A549 (cell line): ENCODE data around the gene KCNG2. TPM values are rescaled to one million over a fixed set of nuclear protein-coding genes. Genes with fewer than 3 reads are reported as not detected.

Source experiments
- ATAC-seq, 2 experiments: fragments of 200-7000 bp in 1 of 2; fragments of >200 bp in 1 of 2; cut with Nextera tagmentation in 1 of 2; cut with Tn5 transposase in 1 of 2; 3 replicates each; pipeline versions ENCODE4 v1.8.0 to v1.9.1; 2018 to 2020; ENCODE audit warnings: mild to moderate bottlenecking in 1 of 2, moderate library complexity in 1 of 2
- CTCF ChIA-PET: fragments of 300-600 bp; sonication (Branson Sonifier 250); formaldehyde crosslinking; extraction: SDS; loops from one replicate; lab custom pipeline; 2021; ENCODE audit warnings: antibody characterized with exemption, inconsistent platforms; lab: Yijun Ruan, JAX
- POLR2A ChIA-PET: fragments of 350-600 bp; formaldehyde crosslinking; extraction: SDS; loops from one replicate; lab custom pipeline; 2021; ENCODE audit warnings: antibody characterized with exemption, inconsistent platforms; lab: Yijun Ruan, JAX
- DNase-seq, 2 experiments: peaks; one replicate each; pipeline versions ENCODE4 v3.0.0 to v3.0.0-alpha.2; 2011 to 2016; ENCODE audit warnings: low read depth in 1 of 2, low spot score in 1 of 2
- FAIRE-seq: peaks from 2 replicates; lab custom pipeline; 2011; peaks lifted over from hg19 to GRCh38; lab: Jason Lieb, UNC
- H3K27ac ChIP-seq, 2 experiments: fragments of >200 bp; sonication (Bioruptor Twin); formaldehyde crosslinking; 3 replicates each; pipeline ENCODE4 v1.5.1; 2016 to 2017
- H3K4me1 ChIP-seq: fragments of >200 bp; sonication (Bioruptor Twin); formaldehyde crosslinking; 3 replicates; pipeline ENCODE4 v1.6.1; 2016
- H3K4me2 ChIP-seq: fragments of >200 bp; sonication (Bioruptor Twin); formaldehyde crosslinking; 3 replicates; pipeline ENCODE4 v1.6.1; 2016
- H3K4me3 ChIP-seq: fragments of >200 bp; sonication (Bioruptor Twin); formaldehyde crosslinking; 3 replicates; pipeline ENCODE4 v1.5.1; 2016
- H3K9me3 ChIP-seq: fragments of >200 bp; sonication (Bioruptor Twin); formaldehyde crosslinking; 3 replicates; pipeline ENCODE4 v1.6.1; 2016
- BCL3 ChIP-seq: fragments of >200 bp; sonication (Bioruptor Twin); formaldehyde crosslinking; IDR thresholded peaks from 3 replicates; pipeline ENCODE4 v1.6.1; 2016
- CHD2 ChIP-seq: fragments of 150-350 bp; IDR thresholded peaks from 2 replicates; pipeline ENCODE4 v1.6.1; 2014; ENCODE audit warnings: low read length; ENCODE audit not compliant: partially characterized antibody
- CTCF ChIP-seq: fragments of >200 bp; sonication (Bioruptor Twin); formaldehyde crosslinking; IDR thresholded peaks from 3 replicates; pipeline ENCODE4 v1.5.1; 2016
- ELK1 ChIP-seq: fragments of 150-350 bp; IDR thresholded peaks from 2 replicates; pipeline ENCODE4 v1.6.1; 2014; ENCODE audit warnings: low read depth, mild to moderate bottlenecking, low read length
- FOSL2 ChIP-seq, 2 experiments: fragments of 450-650 bp in 1 of 2; fragments of >200 bp in 1 of 2; sonication (Bioruptor Twin) in 1 of 2; formaldehyde crosslinking; IDR thresholded peaks; 2 replicates each; pipeline versions ENCODE4 v1.5.0 to v1.6.1; 2016 to 2020; ENCODE audit warnings: mild to moderate bottlenecking in 1 of 2, moderate library complexity in 1 of 2
- FOXS1 ChIP-seq: fragments of 250-450 bp; sonication (Bioruptor Pico); IDR thresholded peaks from 2 replicates; pipeline ENCODE4 v1.5.0; 2020; ENCODE audit warnings: mild to moderate bottlenecking, moderate library complexity
- GATA3 ChIP-seq: IDR thresholded peaks from 2 replicates; pipeline ENCODE4 v1.6.1; 2012; ENCODE audit warnings: borderline replicate concordance
- HEYL ChIP-seq: fragments of 250-450 bp; sonication (Bioruptor Pico); IDR thresholded peaks from 2 replicates; pipeline ENCODE4 v1.8.0; 2021; ENCODE audit warnings: mild to moderate bottlenecking, moderate library complexity
- JUNB ChIP-seq: fragments of >200 bp; sonication (Bioruptor Twin); formaldehyde crosslinking; IDR thresholded peaks from 2 replicates; pipeline ENCODE4 v1.6.1; 2016
- KDM5A ChIP-seq: fragments of 200-600 bp; sonication (generic); IDR thresholded peaks from 2 replicates; pipeline ENCODE4 v1.6.1; 2016; ENCODE audit warnings: antibody characterized with exemption, mild to moderate bottlenecking
- MAX ChIP-seq: IDR thresholded peaks from 2 replicates; pipeline ENCODE4 v1.6.1; 2012
- MYC ChIP-seq: IDR thresholded peaks from 2 replicates; pipeline ENCODE4 v1.6.1; 2012; ENCODE audit warnings: mild to moderate bottlenecking, inconsistent platforms, low read length, improper control_type of control experiment, borderline replicate concordance
- NPAS2 ChIP-seq: fragments of 250-450 bp; sonication (Bioruptor Pico); IDR thresholded peaks from 2 replicates; pipeline ENCODE4 v1.8.0; 2022; ENCODE audit warnings: mild to moderate bottlenecking, moderate library complexity, borderline replicate concordance
- PBX3 ChIP-seq: IDR thresholded peaks from 2 replicates; pipeline ENCODE4 v1.6.1; 2012
- PHF8 ChIP-seq: fragments of 200-600 bp; sonication (generic); IDR thresholded peaks from 2 replicates; pipeline ENCODE4 v1.6.1; 2016; ENCODE audit warnings: low read depth, mild to moderate bottlenecking, antibody characterized with exemption, moderate library complexity, borderline replicate concordance
- POLR2AphosphoS2 ChIP-seq: conservative IDR thresholded peaks from 2 replicates; pipeline ENCODE4 v1.6.1; 2012; ENCODE audit warnings: low read length, improper control_type of control experiment, inconsistent platforms
- RAD21 ChIP-seq, 2 experiments: fragments of >200 bp in 1 of 2; sonication (Bioruptor Twin) in 1 of 2; formaldehyde crosslinking in 1 of 2; IDR thresholded peaks in 1 of 2; conservative IDR thresholded peaks in 1 of 2; 2 replicates in 1 of 2; 3 replicates in 1 of 2; pipeline ENCODE4 v1.6.1; 2012 to 2018; ENCODE audit warnings: inconsistent platforms in 1 of 2
- REST ChIP-seq: fragments of 200-600 bp; sonication (generic); IDR thresholded peaks from 2 replicates; pipeline ENCODE4 v1.6.1; 2016; ENCODE audit warnings: antibody characterized with exemption, mild to moderate bottlenecking, moderate library complexity
- RNF2 ChIP-seq: fragments of 200-600 bp; sonication (generic); IDR thresholded peaks from 2 replicates; pipeline ENCODE4 v1.6.1; 2016; ENCODE audit warnings: low read depth, mild to moderate bottlenecking, antibody characterized with exemption, moderate library complexity, borderline replicate concordance
- SMC3 ChIP-seq: fragments of >200 bp; sonication (Bioruptor Twin); formaldehyde crosslinking; IDR thresholded peaks from 3 replicates; pipeline ENCODE4 v1.6.1; 2018; ENCODE audit warnings: inconsistent platforms
- TFCP2L1 ChIP-seq: fragments of 250-450 bp; sonication (Bioruptor Pico); IDR thresholded peaks from 2 replicates; pipeline ENCODE4 v1.5.0; 2021; ENCODE audit warnings: mild to moderate bottlenecking
- ZNF302 ChIP-seq: fragments of 250-450 bp; sonication (Bioruptor Pico); IDR thresholded peaks from 2 replicates; pipeline ENCODE4 v1.9.0; 2021; ENCODE audit warnings: inconsistent platforms, mild to moderate bottlenecking, moderate library complexity
- WGBS: methylation state at CpG from one replicate; pipeline ENCODE4 v1.1.6; 2017; ENCODE audit errors: missing lambda C conversion rate; 5-methylcytosine and 5-hydroxymethylcytosine counted together
- polyA minus RNA-seq: library from RNA; depleted of rRNA, polyadenylated mRNA; stranded (reverse); fragments of >200 nt; gene quantifications from 2 replicates; pipeline ENCODE4 v1.2.3, GENCODE V29; 2011; rRNA and poly(A)+ RNA removed
- polyA plus RNA-seq, 4 experiments: library from polyadenylated mRNA; depleted of rRNA in 3 of 4; stranded (reverse); fragments of >200 nt; fragmentation: RNase III in 1 of 4; extraction: RNeasy Plus Mini Kit Qiagen cat#74134 plus additional on column Dnase treatment in 1 of 4; gene quantifications; 2 replicates in 3 of 4; 3 replicates in 1 of 4; pipeline ENCODE4 v1.2.3, GENCODE V29; 2011 to 2017

Gene KCNG2
- polyA plus RNA-seq (2011; rRNA removed): not detected in 2 replicates
- not detected in 2 replicates for polyA plus RNA-seq (2012; cell fraction: cytosol; rRNA removed)
- 0.04 TPM in 1 of 2 replicates, not detected in the other for polyA plus RNA-seq (2012; cell fraction: nucleus; rRNA removed)
- not detected in 3 replicates for polyA plus RNA-seq (2017; fragmentation: RNase III; extraction: RNeasy Plus Mini Kit Qiagen cat#74134 plus additional on column Dnase treatment)
- not detected in 2 replicates for polyA minus RNA-seq

GRCh38 chr18:79797518-79798345 is at the start of gene KCNG2:
KCNG2 (plus strand) TSS chr18:79797938; CDS start chr18:79863668, 65,730 bp downstream.
- peak; percentile 51 to 72; a peak in 3 of 6 replicates for ATAC-seq
- ChIA-PET POLR2A (no interaction called here), CTCF (interaction anchor here (0.8 kb wide), 1 partner anchor 10 kb away, joined by 4 read pairs; no protein-coding TSS in a partner anchor)
- Histone ChIP-seq H3K27ac (peak within 1 kb of the TSS in 1 of 2 experiments; percentile 44; a peak in 1 of 6 replicates), H3K4me1 (no peaks in the 10 kb centered on the region; the same call in 2 of the 3 replicates), H3K4me3 (peak within 1 kb of the TSS; percentile 35), H3K4me2 (peak within 1 kb of the TSS; percentile 69), H3K9me3 (no peaks in the 10 kb centered on the region)
- no peak for FAIRE-seq
- peak in 1 of 2 experiments; percentile 19 for DNase-seq
- WGBS: 32% methylated on average over 6 of the region's 92 CpGs
- no peak for TF ChIP-seq PBX3
- no peak for TF ChIP-seq NPAS2 (CRISPR knock-in tag)
- TF ChIP-seq CTCF: peak; percentile 9; the same call in 1 of the 3 replicates
- TF ChIP-seq CHD2: no peak
- no peak for TF ChIP-seq BCL3
- 0 out of 5 replicates have a peak, but pooled peaks of 1 of the 2 experiments have one; percentile 16 for TF ChIP-seq RAD21 (conservative IDR thresholded peaks at IDR 0.05 in 1 of 2, IDR thresholded peaks at IDR 0.05 in 1 of 2)

GRCh38 chr18:79748321-79749180 is 49.2 kb upstream of the KCNG2 start:
- Histone ChIP-seq H3K4me1 (no peaks in the 10 kb centered on the region), H3K4me3 (no peak overlapping the region), H3K27ac (no peak overlapping the region), H3K9me3 (no peaks in the 10 kb centered on the region), H3K4me2 (no peak overlapping the region)
- 88% methylated on average over 23 of the region's 36 CpGs for WGBS
- no peak for FAIRE-seq
- POLR2A ChIA-PET: no interaction called here
- DNase-seq: no peak
- no peak for TF ChIP-seq RNF2
- TF ChIP-seq POLR2AphosphoS2: no peak
- no peak for TF ChIP-seq REST
- no peak for TF ChIP-seq HEYL
- TF ChIP-seq PHF8: no peak
- TF ChIP-seq MAX: no peak
- TF ChIP-seq JUNB: no peak
- no peak for TF ChIP-seq SMC3
- no peak for TF ChIP-seq TFCP2L1 (CRISPR knock-in tag)
- no peak for TF ChIP-seq FOSL2 (IDR thresholded peaks at IDR 0.05)
- TF ChIP-seq FOSL2 (CRISPR knock-in tag; IDR thresholded peaks at IDR 0.05): no peak
- TF ChIP-seq FOXS1 (CRISPR knock-in tag): no peak
- TF ChIP-seq ELK1: no peak
- TF ChIP-seq KDM5A: no peak
- TF ChIP-seq ZNF302 (CRISPR knock-in tag): no peak
- no peak for TF ChIP-seq MYC
- no peak for TF ChIP-seq GATA3
- CTCF ChIA-PET: no interaction called here
- no peak for ATAC-seq
